ENCODE data around the gene NDUFC2.

Gene NDUFC2

DNA sequence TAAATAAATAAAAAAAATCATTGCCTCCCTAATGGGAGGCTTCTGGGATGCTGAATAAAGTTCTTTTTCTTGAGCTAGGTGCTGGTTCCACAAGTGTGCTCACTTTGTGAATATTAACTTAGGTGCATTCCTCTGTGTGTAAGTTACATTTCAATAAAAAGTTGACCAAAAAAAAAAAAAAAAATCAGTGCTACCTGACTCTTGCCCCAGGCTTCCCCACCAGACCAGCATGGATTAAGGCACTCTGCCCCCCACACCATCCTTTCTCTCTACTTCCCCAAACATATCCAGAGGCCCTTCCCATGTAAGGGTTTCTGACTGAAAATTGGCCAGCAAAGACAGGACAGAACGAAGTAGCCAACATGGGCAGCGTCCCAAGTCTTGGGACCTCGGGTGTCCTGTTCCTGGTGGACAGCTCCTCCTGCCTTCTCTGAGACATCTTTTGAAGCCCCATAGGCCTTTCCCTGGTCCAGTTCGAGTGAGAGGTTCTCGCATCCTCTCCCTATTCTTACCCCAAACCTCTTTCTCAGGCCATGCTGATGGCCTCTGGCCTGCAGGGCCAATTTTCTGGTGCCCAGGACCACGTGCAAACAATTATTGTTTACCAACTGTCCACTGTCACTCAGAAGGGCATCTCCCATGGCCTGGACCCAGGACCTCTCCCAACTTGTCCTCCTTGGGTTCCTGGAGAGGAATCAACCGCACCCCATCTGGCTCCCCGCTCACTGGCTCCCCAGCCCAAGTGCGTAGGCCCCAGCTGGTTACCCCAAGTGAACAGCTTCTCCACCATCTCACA lies 41.6 kb downstream of the NDUFC2 start:
- TF ChIP-seq, protein P1, sequence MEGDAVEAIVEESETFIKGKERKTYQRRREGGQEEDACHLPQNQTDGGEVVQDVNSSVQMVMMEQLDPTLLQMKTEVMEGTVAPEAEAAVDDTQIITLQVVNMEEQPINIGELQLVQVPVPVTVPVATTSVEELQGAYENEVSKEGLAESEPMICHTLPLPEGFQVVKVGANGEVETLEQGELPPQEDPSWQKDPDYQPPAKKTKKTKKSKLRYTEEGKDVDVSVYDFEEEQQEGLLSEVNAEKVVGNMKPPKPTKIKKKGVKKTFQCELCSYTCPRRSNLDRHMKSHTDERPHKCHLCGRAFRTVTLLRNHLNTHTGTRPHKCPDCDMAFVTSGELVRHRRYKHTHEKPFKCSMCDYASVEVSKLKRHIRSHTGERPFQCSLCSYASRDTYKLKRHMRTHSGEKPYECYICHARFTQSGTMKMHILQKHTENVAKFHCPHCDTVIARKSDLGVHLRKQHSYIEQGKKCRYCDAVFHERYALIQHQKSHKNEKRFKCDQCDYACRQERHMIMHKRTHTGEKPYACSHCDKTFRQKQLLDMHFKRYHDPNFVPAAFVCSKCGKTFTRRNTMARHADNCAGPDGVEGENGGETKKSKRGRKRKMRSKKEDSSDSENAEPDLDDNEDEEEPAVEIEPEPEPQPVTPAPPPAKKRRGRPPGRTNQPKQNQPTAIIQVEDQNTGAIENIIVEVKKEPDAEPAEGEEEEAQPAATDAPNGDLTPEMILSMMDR (IDR thresholded peaks at IDR 0.05; ENCODE audit: borderline replicate concordance, control extremely low read depth, extremely low read depth, insufficient read depth, missing control alignments) = no peak
- in situ Hi-C loops (cut with MboI; ENCODE audit: low sequenced_read_pairs, unreplicated experiment) = no loop called here
- no peak for DNase-seq (ENCODE audit: low spot score)

DNA sequence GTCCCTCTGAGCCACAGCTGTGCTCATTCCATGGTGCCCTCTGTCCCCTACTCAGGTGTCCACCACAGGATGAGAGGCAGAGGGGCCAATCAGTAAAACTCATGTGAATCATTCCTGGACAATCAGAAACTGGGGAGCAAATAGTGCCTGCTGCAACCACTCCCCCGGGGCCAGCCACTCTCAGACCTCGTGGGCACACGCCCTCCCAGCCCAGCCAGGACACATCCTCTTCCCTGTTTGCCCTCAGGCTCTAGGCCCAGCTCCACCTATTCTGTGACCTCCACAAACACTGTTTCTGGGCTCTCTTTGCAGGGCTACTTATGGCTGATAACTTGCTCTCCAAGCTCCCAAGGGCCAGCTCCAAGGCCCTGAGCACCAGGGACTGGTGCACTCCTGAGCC lies 42.6 kb downstream of the NDUFC2 start:
- no peak for DNase-seq (ENCODE audit: low spot score)
- in situ Hi-C loops (cut with MboI; ENCODE audit: low sequenced_read_pairs, unreplicated experiment) = no loop called here
- TF ChIP-seq, protein P1 (IDR thresholded peaks at IDR 0.05; ENCODE audit: borderline replicate concordance, control extremely low read depth, extremely low read depth, insufficient read depth, missing control alignments) = no peak

DNA sequence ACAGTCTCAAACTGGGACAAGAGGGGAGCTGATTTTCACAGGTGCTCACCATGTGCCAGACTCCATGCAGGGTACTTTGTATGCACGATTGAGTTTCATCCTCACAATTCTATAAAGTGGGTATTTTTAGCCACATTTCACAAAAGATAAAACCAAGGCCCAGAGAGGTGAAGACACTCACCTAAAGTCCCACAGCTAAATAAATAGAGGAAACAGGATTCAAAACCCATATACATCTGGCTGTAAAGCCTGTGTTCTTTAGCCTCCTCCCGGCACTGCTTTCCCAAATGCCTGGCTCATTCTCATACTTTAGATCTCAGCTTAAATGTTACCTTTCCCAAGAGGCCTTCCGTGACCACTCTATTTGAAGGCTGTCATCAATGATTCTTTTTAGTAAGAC lies 43.3 kb downstream of the NDUFC2 start:
- TF ChIP-seq, protein P1 (IDR thresholded peaks at IDR 0.05; ENCODE audit: borderline replicate concordance, control extremely low read depth, extremely low read depth, insufficient read depth, missing control alignments) = no peak
- in situ Hi-C loops (cut with MboI; ENCODE audit: low sequenced_read_pairs, unreplicated experiment) = no loop called here
- no peak for DNase-seq (ENCODE audit: low spot score)

DNA sequence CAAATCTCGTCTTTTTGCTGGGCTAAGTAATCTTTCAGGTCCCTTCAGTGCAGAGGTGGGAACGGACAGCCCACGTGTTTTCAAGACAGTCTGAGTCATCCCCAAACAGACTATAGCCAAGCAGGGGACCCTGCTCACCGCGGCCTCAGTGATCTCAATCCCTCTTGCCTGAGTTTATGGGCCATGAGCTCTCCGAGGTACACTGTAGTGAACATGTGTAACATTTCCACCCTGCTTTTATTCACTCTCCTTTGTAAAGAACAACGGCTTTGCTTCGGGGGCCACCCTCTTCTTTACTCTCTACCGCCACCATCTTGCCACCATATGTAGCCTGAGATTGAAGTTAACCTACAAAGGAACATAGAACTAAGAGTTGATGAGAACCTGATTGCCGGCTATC lies 45.0 kb downstream of the NDUFC2 start:
- no peak for DNase-seq (ENCODE audit: low spot score)
- in situ Hi-C loops (cut with MboI; ENCODE audit: low sequenced_read_pairs, unreplicated experiment) = no loop called here
- TF ChIP-seq, protein P1 (IDR thresholded peaks at IDR 0.05; ENCODE audit: borderline replicate concordance, control extremely low read depth, extremely low read depth, insufficient read depth, missing control alignments) = no peak

DNA sequence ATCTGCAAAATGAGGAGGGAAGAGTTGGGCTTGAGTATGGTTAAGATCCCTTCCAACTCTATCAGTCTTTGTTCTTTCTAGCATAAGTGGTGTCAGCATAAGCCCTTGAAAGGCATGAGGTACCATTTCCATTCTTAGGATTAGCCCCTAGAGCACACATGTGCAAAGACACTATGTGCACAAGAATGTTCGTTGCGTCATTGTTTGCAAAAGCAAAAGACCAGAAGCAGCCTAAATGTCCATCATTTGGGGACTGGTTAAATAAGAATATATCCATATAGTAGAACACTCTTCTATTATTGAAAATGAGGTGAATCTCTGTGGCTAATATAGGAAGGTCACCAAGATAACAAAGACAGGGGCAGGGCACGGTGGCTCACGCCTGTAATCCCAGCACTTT lies 46.6 kb downstream of the NDUFC2 start:
- in situ Hi-C loops (cut with MboI; ENCODE audit: low sequenced_read_pairs, unreplicated experiment) = no loop called here
- TF ChIP-seq, protein P1 (IDR thresholded peaks at IDR 0.05; ENCODE audit: borderline replicate concordance, control extremely low read depth, extremely low read depth, insufficient read depth, missing control alignments) = no peak
- DNase-seq (ENCODE audit: low spot score) = no peak

DNA sequence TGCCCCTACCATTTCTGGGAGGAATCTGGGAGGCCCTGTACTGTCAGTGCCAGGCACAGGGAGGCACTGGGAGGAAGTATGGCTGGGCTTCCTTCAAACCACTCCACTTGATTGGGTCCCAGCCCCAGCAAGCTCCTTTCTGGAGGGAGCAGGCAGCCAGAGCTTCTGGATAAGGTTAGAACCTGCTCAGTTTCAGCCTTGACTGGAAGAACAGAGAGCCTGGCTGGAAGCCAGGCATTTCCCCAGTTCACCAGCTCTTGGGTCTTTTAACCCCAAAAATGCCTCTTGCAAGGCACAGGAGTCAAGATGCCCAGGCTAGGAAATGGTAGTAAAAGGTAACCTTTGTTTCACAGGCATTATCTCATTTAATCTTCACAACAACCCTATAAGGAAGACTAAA lies 47.6 kb downstream of the NDUFC2 start:
- TF ChIP-seq, protein P1 (IDR thresholded peaks at IDR 0.05; ENCODE audit: borderline replicate concordance, control extremely low read depth, extremely low read depth, insufficient read depth, missing control alignments) = no peak
- in situ Hi-C loops (cut with MboI; ENCODE audit: low sequenced_read_pairs, unreplicated experiment) = no loop called here

More for the DNA sequence above, 47.6 kb downstream of the NDUFC2 start:
- DNase-seq (ENCODE audit: low spot score) = no peak
